ENCODE results near the gene EFCAB11.

DNA sequence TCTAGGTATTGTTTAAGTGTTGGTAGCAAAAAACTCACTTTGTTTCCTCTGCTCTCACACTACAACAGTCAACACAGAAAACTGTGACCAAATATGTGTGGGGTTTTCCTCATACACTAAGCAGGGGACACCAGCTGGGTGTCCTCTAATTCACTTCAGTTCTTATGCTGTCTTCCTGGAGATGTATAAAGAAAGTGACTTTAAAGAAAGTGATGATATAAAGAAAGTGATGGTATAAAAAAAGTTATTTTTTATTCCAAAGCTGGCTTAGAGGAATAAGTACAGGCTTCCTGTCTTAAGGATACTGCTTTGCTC is 32.6 kb upstream of the EFCAB11 start:
- TF ChIP-seq, protein P1, sequence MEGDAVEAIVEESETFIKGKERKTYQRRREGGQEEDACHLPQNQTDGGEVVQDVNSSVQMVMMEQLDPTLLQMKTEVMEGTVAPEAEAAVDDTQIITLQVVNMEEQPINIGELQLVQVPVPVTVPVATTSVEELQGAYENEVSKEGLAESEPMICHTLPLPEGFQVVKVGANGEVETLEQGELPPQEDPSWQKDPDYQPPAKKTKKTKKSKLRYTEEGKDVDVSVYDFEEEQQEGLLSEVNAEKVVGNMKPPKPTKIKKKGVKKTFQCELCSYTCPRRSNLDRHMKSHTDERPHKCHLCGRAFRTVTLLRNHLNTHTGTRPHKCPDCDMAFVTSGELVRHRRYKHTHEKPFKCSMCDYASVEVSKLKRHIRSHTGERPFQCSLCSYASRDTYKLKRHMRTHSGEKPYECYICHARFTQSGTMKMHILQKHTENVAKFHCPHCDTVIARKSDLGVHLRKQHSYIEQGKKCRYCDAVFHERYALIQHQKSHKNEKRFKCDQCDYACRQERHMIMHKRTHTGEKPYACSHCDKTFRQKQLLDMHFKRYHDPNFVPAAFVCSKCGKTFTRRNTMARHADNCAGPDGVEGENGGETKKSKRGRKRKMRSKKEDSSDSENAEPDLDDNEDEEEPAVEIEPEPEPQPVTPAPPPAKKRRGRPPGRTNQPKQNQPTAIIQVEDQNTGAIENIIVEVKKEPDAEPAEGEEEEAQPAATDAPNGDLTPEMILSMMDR (IDR thresholded peaks at IDR 0.05), result no peak
- no peak for TF ChIP-seq POLR2A (IDR thresholded peaks at IDR 0.05)
